ENCODE measurements around the gene DCTN3. TPM values are rescaled to one million over a fixed set of nuclear protein-coding genes. Genes with fewer than 3 reads are reported as not detected.

DCTN3 gene
- total RNA-seq, 6 experiments from 2014 or later: 150 to 176 (median 161) TPM

GRCh38 chr9:34577400-34578240 is 42.7 kb downstream of the DCTN3 start:
- no peak overlapping the region for H3K4me3 Mint-ChIP-seq
- no peak overlapping the region for H3K27ac Mint-ChIP-seq
- no peaks in the 10 kb centered on the region for H3K9me3 Mint-ChIP-seq
- DNase-seq: no peak
- TF ChIP-seq, protein P1, sequence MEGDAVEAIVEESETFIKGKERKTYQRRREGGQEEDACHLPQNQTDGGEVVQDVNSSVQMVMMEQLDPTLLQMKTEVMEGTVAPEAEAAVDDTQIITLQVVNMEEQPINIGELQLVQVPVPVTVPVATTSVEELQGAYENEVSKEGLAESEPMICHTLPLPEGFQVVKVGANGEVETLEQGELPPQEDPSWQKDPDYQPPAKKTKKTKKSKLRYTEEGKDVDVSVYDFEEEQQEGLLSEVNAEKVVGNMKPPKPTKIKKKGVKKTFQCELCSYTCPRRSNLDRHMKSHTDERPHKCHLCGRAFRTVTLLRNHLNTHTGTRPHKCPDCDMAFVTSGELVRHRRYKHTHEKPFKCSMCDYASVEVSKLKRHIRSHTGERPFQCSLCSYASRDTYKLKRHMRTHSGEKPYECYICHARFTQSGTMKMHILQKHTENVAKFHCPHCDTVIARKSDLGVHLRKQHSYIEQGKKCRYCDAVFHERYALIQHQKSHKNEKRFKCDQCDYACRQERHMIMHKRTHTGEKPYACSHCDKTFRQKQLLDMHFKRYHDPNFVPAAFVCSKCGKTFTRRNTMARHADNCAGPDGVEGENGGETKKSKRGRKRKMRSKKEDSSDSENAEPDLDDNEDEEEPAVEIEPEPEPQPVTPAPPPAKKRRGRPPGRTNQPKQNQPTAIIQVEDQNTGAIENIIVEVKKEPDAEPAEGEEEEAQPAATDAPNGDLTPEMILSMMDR (IDR thresholded peaks at IDR 0.05): no peak
- H3K27me3 Mint-ChIP-seq (ENCODE audit: insufficient read depth): peaks cover 41% of the 10 kb centered on the region
- no peaks in the 10 kb centered on the region for H3K4me1 Mint-ChIP-seq (ENCODE audit: low read depth)
- H3K36me3 Mint-ChIP-seq (ENCODE audit: low read depth): no peaks in the 10 kb centered on the region

- Mint-ChIP-seq H3K36me3 (ENCODE audit: low read depth) (no peaks in the 10 kb centered on the region), H3K27me3 (ENCODE audit: insufficient read depth) (peaks cover 40% of the 10 kb centered on the region), H3K4me1 (ENCODE audit: low read depth) (no peaks in the 10 kb centered on the region), H3K27ac (no peak overlapping the region), H3K9me3 (no peaks in the 10 kb centered on the region), H3K4me3 (no peak overlapping the region)
- no peak for DNase-seq
- TF ChIP-seq, protein P1 (IDR thresholded peaks at IDR 0.05): no peak
Observed at GRCh38 chr9:34576597-34577399, 43.5 kb downstream of the DCTN3 start.

- no peaks in the 10 kb centered on the region for H3K9me3 Mint-ChIP-seq
- DNase-seq: no peak
- peaks cover 41% of the 10 kb centered on the region for H3K27me3 Mint-ChIP-seq (ENCODE audit: insufficient read depth)
- TF ChIP-seq, protein P1 (IDR thresholded peaks at IDR 0.05): no peak
- no peak overlapping the region for H3K4me3 Mint-ChIP-seq
- H3K4me1 Mint-ChIP-seq (ENCODE audit: low read depth): no peaks in the 10 kb centered on the region
- no peaks in the 10 kb centered on the region for H3K36me3 Mint-ChIP-seq (ENCODE audit: low read depth)
- H3K27ac Mint-ChIP-seq: no peak overlapping the region
Observed at GRCh38 chr9:34575862-34576596, 44.3 kb downstream of the DCTN3 start.

GRCh38 chr9:34575241-34575640 is 45.1 kb downstream of the DCTN3 start:
- Mint-ChIP-seq H3K36me3 (ENCODE audit: low read depth) (no peaks in the 10 kb centered on the region), H3K27me3 (ENCODE audit: insufficient read depth) (peaks cover 39% of the 10 kb centered on the region), H3K9me3 (no peaks in the 10 kb centered on the region), H3K4me3 (no peak overlapping the region), H3K27ac (no peak overlapping the region), H3K4me1 (ENCODE audit: low read depth) (no peaks in the 10 kb centered on the region)
- TF ChIP-seq, protein P1 (IDR thresholded peaks at IDR 0.05): no peak
- DNase-seq: no peak

DNA sequence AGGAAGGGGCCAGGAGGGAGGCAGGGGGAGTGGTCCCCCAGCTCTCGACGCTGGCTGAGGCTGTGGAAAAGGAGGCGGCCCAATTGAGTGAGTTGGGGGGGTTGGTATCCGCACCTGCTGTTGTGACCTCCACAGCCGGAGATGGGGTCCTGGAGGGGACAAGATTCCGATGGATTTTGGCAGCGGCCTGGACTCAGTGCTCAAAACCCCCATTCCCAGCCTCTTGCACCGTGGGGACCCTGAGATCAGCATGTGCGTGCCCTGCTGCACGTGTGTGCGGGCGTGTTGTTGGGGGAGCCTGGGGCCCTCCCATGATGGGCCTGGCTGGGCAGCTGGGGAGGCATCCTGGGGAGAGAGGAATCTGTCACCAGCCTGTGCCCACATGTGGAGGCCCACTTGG is 45.7 kb downstream of the DCTN3 start:
- peaks cover 42% of the 10 kb centered on the region for H3K27me3 Mint-ChIP-seq (ENCODE audit: insufficient read depth)
- H3K4me3 Mint-ChIP-seq: no peak overlapping the region
- H3K36me3 Mint-ChIP-seq (ENCODE audit: low read depth): no peaks in the 10 kb centered on the region
- H3K4me1 Mint-ChIP-seq (ENCODE audit: low read depth): no peaks in the 10 kb centered on the region
- DNase-seq: no peak
- no peak overlapping the region for H3K27ac Mint-ChIP-seq
- TF ChIP-seq, protein P1 (IDR thresholded peaks at IDR 0.05): no peak
- no peaks in the 10 kb centered on the region for H3K9me3 Mint-ChIP-seq
